Calu3 (cell line): ENCODE data around the gene SLC9A3. TPM values are rescaled to one million over a fixed set of nuclear protein-coding genes. Genes with fewer than 3 reads are reported as not detected.

Source experiments
- BruUV-seq: library from RNA; stranded (reverse); fragments of 400-500 nt; replicated peaks from 2 replicates; lab custom pipeline; 2021; lab: Mats Ljungman, UMichigan
- CTCF ChIA-PET: fragments of 300-600 bp; sonication (Branson Sonifier 250); formaldehyde crosslinking; loops from one replicate; lab custom pipeline; 2022; ENCODE audit warnings: antibody characterized with exemption; lab: Charles Lee
- DNase-seq: peaks from one replicate; pipeline ENCODE4 v3.0.0; 2022
- H3K27ac Mint-ChIP-seq: one replicate; pipeline ENCODE4 v1.8.0; 2022; ENCODE audit warnings: mixed read lengths; ENCODE audit not compliant: unreplicated experiment
- H3K27me3 Mint-ChIP-seq: one replicate; pipeline ENCODE4 v1.8.0; 2022; ENCODE audit warnings: mixed read lengths; ENCODE audit not compliant: unreplicated experiment
- H3K36me3 Mint-ChIP-seq: one replicate; pipeline ENCODE4 v1.8.0; 2022; ENCODE audit warnings: mild to moderate bottlenecking, moderate library complexity, mixed read lengths; ENCODE audit not compliant: insufficient read depth, unreplicated experiment
- H3K4me1 Mint-ChIP-seq: one replicate; pipeline ENCODE4 v1.8.0; 2022; ENCODE audit warnings: mild to moderate bottlenecking, low read depth, mixed read lengths; ENCODE audit not compliant: unreplicated experiment
- H3K4me3 Mint-ChIP-seq: one replicate; pipeline ENCODE4 v1.8.0; 2022; ENCODE audit warnings: mild to moderate bottlenecking, low read depth, moderate library complexity, mixed read lengths; ENCODE audit not compliant: unreplicated experiment
- H3K9me3 Mint-ChIP-seq: one replicate; pipeline ENCODE4 v1.8.0; 2022; ENCODE audit warnings: low read depth, mixed read lengths; ENCODE audit not compliant: unreplicated experiment
- CTCF ChIP-seq: fragments of 200-600 bp; IDR thresholded peaks from one replicate; pipeline ENCODE4 v1.8.0; 2022; ENCODE audit warnings: antibody characterized with exemption; ENCODE audit not compliant: unreplicated experiment
- intact Hi-C: fragments of 100-400 bp; cut with micrococcal nuclease; formaldehyde crosslinking; loops from one replicate; pipeline ENCODE4 v1.10.0; 2022; ENCODE audit not compliant: unreplicated experiment
- total RNA-seq: library from RNA; stranded (reverse); gene quantifications from 2 replicates; pipeline ENCODE4 v1.2.3, GENCODE V29; 2022

The SLC9A3 gene
- total RNA-seq, 1 experiment from 2014 or later, result 1.1 TPM

GRCh38 chr5:440401-441201 lies 83.6 kb downstream of the SLC9A3 start:
- Mint-ChIP-seq H3K36me3 (peaks cover 33% of the 10 kb centered on the region), H3K4me3 (no peak overlapping the region), H3K4me1 (peaks cover 14% of the 10 kb centered on the region), H3K27me3 (no peaks in the 10 kb centered on the region), H3K9me3 (no peaks in the 10 kb centered on the region), H3K27ac (no peak overlapping the region)
- no peak for DNase-seq
- TF ChIP-seq CTCF, result no peak
- BruUV-seq, result no TSS peak
- intact Hi-C loops, result loop anchor here (10.0 kb wide), 1 partner anchor 174 kb away; the partner anchor contains the start of gene CEP72
- CTCF ChIA-PET, result no interaction called here

- Mint-ChIP-seq H3K4me3 (no peak overlapping the region), H3K36me3 (peaks cover 26% of the 10 kb centered on the region), H3K27ac (no peak overlapping the region), H3K27me3 (no peaks in the 10 kb centered on the region), H3K4me1 (peaks cover 8% of the 10 kb centered on the region), H3K9me3 (no peaks in the 10 kb centered on the region)
- no peak for DNase-seq
- intact Hi-C loops, result loop anchor here (5.0 to 10.0 kb wide), 2 partner anchors 122 to 175 kb away; partner anchors contain the start of gene CEP72
- BruUV-seq, result no TSS peak
- TF ChIP-seq CTCF, result no peak
- CTCF ChIA-PET, result no interaction called here
Observed at GRCh38 chr5:439636-440035, 84.6 kb downstream of the SLC9A3 start.

GRCh38 chr5:439181-439580 lies 85.1 kb downstream of the SLC9A3 start:
- H3K27me3 Mint-ChIP-seq, result no peaks in the 10 kb centered on the region
- H3K27ac Mint-ChIP-seq, result no peak overlapping the region
- H3K36me3 Mint-ChIP-seq, result peaks cover 22% of the 10 kb centered on the region
- no peak for TF ChIP-seq CTCF
- intact Hi-C loops, result loop anchor here (5.0 kb wide), 1 partner anchor 122 kb away; no protein-coding TSS in a partner anchor
- peaks cover 3% of the 10 kb centered on the region for H3K4me1 Mint-ChIP-seq
- H3K9me3 Mint-ChIP-seq, result no peaks in the 10 kb centered on the region
- CTCF ChIA-PET, result no interaction called here
- H3K4me3 Mint-ChIP-seq, result no peak overlapping the region
- no peak for DNase-seq
- no TSS peak for BruUV-seq

GRCh38 chr5:438481-438981 lies 85.7 kb downstream of the SLC9A3 start:
- no peaks in the 10 kb centered on the region for H3K9me3 Mint-ChIP-seq
- CTCF ChIA-PET, result no interaction called here
- H3K4me1 Mint-ChIP-seq, result no peaks in the 10 kb centered on the region
- no peak for TF ChIP-seq CTCF
- H3K36me3 Mint-ChIP-seq, result peaks cover 15% of the 10 kb centered on the region
- no TSS peak for BruUV-seq
- intact Hi-C loops, result loop anchor here (5.0 kb wide), 1 partner anchor 121 kb away; no protein-coding TSS in a partner anchor
- no peaks in the 10 kb centered on the region for H3K27me3 Mint-ChIP-seq
- no peak overlapping the region for H3K27ac Mint-ChIP-seq
- DNase-seq, result no peak
- H3K4me3 Mint-ChIP-seq, result no peak overlapping the region
